SU-DHL-6 (cell line): Measurements from ENCODE around the gene CAMK4.

Experiments used
- CTCF ChIP-seq: fragments of 200-600 bp; sonication (generic); IDR thresholded peaks from one replicate; pipeline ENCODE4 v1.5.1; 2017; ENCODE audit warnings: antibody characterized with exemption, mild to moderate bottlenecking, low read length, moderate library complexity; ENCODE audit not compliant: insufficient read depth, poor library complexity, severe bottlenecking
- EZH2phosphoT487 ChIP-seq: fragments of 200-600 bp; sonication (generic), shearing (Covaris generic); conservative IDR thresholded peaks from 2 replicates; pipeline ENCODE4 v1.6.1; 2018; ENCODE audit warnings: mild to moderate bottlenecking, antibody characterized with exemption, low read length, moderate library complexity, mixed read lengths

- TF ChIP-seq CTCF = no peak
- no peak for TF ChIP-seq EZH2phosphoT487
Observed at GRCh38 chr5:111454776-111455175, 230.6 kb downstream of the CAMK4 start.
